HFFc6 (cell line): ENCODE measurements around the gene SLX4. TPM values are rescaled to one million over a fixed set of nuclear protein-coding genes. Genes with fewer than 3 reads are reported as not detected.

Experiments used
- DNase-seq: peaks from one replicate; pipeline ENCODE4 v3.0.0-alpha.2; 2018
- H3K27ac Mint-ChIP-seq: 2 replicates; pipeline ENCODE4 v1.8.0; 2020; ENCODE audit warnings: mild to moderate bottlenecking, mixed read lengths
- H3K27me3 Mint-ChIP-seq: 2 replicates; pipeline ENCODE4 v1.8.0; 2021; ENCODE audit warnings: mild to moderate bottlenecking, moderate library complexity, mixed read lengths; ENCODE audit not compliant: insufficient read depth
- H3K36me3 Mint-ChIP-seq: 2 replicates; pipeline ENCODE4 v1.8.0; 2021; ENCODE audit warnings: low read depth, mixed read lengths
- H3K4me1 Mint-ChIP-seq: 2 replicates; pipeline ENCODE4 v1.8.0; 2020; ENCODE audit warnings: low read depth, mixed read lengths
- H3K4me3 Mint-ChIP-seq: 2 replicates; pipeline ENCODE4 v1.8.0; 2020; ENCODE audit warnings: mild to moderate bottlenecking, moderate library complexity, mixed read lengths
- H3K9me3 Mint-ChIP-seq: 2 replicates; pipeline ENCODE4 v1.8.0; 2020; ENCODE audit warnings: mild to moderate bottlenecking, mixed read lengths
- CTCF ChIP-seq: fragments of 200-600 bp; sonication (generic); IDR thresholded peaks from 2 replicates; pipeline ENCODE4 v1.5.0; 2021; ENCODE audit warnings: antibody characterized with exemption, mild to moderate bottlenecking
- total RNA-seq, 6 experiments: library from RNA; stranded (reverse); fragmentation: NEBNext Ultra II Directional; extraction: Animal tissue kit (Norgen Biotek cat#: 25700); gene quantifications; 2 replicates in 1 of 6; 3 replicates in 5 of 6; pipeline ENCODE4 v1.2.3, GENCODE V29; 2021

SLX4 gene
- total RNA-seq, 6 experiments from 2014 or later = 6.8 to 8.2 (median 7.2) TPM

GRCh38 chr16:3601614-3602319 is 9.6 kb downstream of the SLX4 start:
- Mint-ChIP-seq H3K27me3 (no peaks in the 10 kb centered on the region; the same call in 1 of the 2 replicates), H3K4me1 (no peaks in the 10 kb centered on the region), H3K27ac (no peak overlapping the region), H3K9me3 (no peaks in the 10 kb centered on the region), H3K4me3 (no peak overlapping the region), H3K36me3 (peaks cover 34% of the 10 kb centered on the region)
- no peak for TF ChIP-seq CTCF
- DNase-seq = no peak

DNA sequence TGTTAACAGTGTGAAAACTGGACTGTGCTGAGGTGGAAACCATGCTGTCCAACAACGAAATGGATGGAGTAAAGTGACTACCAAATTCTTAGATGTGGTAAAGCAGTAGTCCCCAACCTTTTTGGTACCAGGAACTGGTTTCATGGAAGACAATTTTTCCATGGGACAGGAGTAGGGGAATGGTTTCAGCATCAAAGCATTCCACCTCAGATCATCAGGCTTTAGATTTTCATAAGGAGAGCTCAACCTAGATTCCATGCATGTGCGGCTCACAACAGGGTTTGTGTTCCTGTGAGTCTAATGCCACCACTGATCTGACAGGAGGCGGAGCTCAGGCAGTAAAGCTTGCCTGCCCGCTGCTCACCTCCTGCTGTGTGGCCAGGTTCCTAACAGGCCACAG is 11.5 kb downstream of the SLX4 start:
- H3K27ac Mint-ChIP-seq = no peak overlapping the region
- no peak for TF ChIP-seq CTCF
- H3K27me3 Mint-ChIP-seq = no peaks in the 10 kb centered on the region; the same call in 1 of the 2 replicates
- H3K4me3 Mint-ChIP-seq = no peak overlapping the region
- DNase-seq = no peak
- no peaks in the 10 kb centered on the region for H3K9me3 Mint-ChIP-seq
- no peaks in the 10 kb centered on the region for H3K4me1 Mint-ChIP-seq
- H3K36me3 Mint-ChIP-seq = peaks cover 30% of the 10 kb centered on the region

DNA sequence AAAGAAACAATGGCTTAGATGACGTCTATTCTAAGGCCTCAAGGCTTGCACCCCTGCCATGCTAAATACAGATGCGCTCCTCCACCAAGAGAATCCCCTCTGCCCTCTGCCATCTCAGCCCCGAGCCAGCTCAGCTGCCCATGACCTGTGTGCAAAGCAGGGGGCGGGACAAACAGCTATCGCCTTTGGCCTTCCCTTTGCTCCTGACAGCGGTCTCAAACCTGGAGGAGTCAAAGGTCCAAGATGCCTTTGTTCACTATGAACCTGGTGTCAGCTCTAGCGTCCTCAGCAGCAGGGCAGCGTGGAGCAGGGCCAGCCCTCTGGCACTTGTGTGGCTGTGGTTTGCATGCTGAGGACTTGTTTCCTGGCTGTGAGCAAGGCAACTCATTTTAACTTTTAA is 12.3 kb downstream of the SLX4 start:
- no peak overlapping the region for H3K27ac Mint-ChIP-seq
- TF ChIP-seq CTCF = no peak
- no peaks in the 10 kb centered on the region for H3K4me1 Mint-ChIP-seq
- H3K4me3 Mint-ChIP-seq = no peak overlapping the region
- H3K27me3 Mint-ChIP-seq = no peaks in the 10 kb centered on the region; the same call in 1 of the 2 replicates
- H3K9me3 Mint-ChIP-seq = no peaks in the 10 kb centered on the region
- no peak for DNase-seq
- H3K36me3 Mint-ChIP-seq = peaks cover 33% of the 10 kb centered on the region

- no peak for DNase-seq
- Mint-ChIP-seq H3K4me3 (no peak overlapping the region), H3K9me3 (no peaks in the 10 kb centered on the region), H3K4me1 (no peaks in the 10 kb centered on the region), H3K36me3 (peaks cover 30% of the 10 kb centered on the region), H3K27me3 (no peaks in the 10 kb centered on the region; the same call in 1 of the 2 replicates), H3K27ac (no peak overlapping the region)
- no peak for TF ChIP-seq CTCF
Observed at GRCh38 chr16:3598236-3598635, 13.2 kb downstream of the SLX4 start.

GRCh38 chr16:3597676-3598075 is 13.7 kb downstream of the SLX4 start:
- Mint-ChIP-seq H3K27ac (no peak overlapping the region), H3K4me3 (no peak overlapping the region), H3K27me3 (no peaks in the 10 kb centered on the region; the same call in 1 of the 2 replicates), H3K4me1 (no peaks in the 10 kb centered on the region), H3K36me3 (peaks cover 29% of the 10 kb centered on the region), H3K9me3 (no peaks in the 10 kb centered on the region)
- no peak for TF ChIP-seq CTCF
- DNase-seq = no peak
